Central memory CD8-positive, alpha-beta T cell (primary cell): ENCODE measurements around the gene SEC61G.

Experiments used
- ATAC-seq: fragments of 150-1000 bp; cut with Tn5 transposase; replicated peaks from 2 replicates; pipeline ENCODE4 v1.10.0; 2022; ENCODE audit warnings: mild to moderate bottlenecking, moderate FRiP score, moderate number of reproducible peaks; ENCODE audit not compliant: poor library complexity, severe bottlenecking; ENCODE audit errors: extremely low read depth
- DNase-seq, 2 donors: peaks; one replicate each; pipeline ENCODE4 v3.0.0; 2021; ENCODE audit warnings: low spot score in 2 of 2
- H3K27ac Mint-ChIP-seq: one replicate; pipeline ENCODE4 v1.8.0; 2022; ENCODE audit warnings: low read depth, mild to moderate bottlenecking, moderate library complexity, mixed read lengths
- H3K27me3 Mint-ChIP-seq: one replicate; pipeline ENCODE4 v1.8.0; 2022; ENCODE audit warnings: mixed read lengths
- H3K36me3 Mint-ChIP-seq: one replicate; pipeline ENCODE4 v1.8.0; 2022; ENCODE audit warnings: mild to moderate bottlenecking, moderate library complexity, mixed read lengths; ENCODE audit not compliant: insufficient read depth
- H3K4me1 Mint-ChIP-seq: one replicate; pipeline ENCODE4 v1.8.0; 2022; ENCODE audit warnings: mixed read lengths
- H3K4me3 Mint-ChIP-seq: one replicate; pipeline ENCODE4 v1.8.0; 2022; ENCODE audit warnings: mild to moderate bottlenecking, moderate library complexity, mixed read lengths
- H3K9me3 Mint-ChIP-seq: one replicate; pipeline ENCODE4 v1.8.0; 2022; ENCODE audit warnings: mixed read lengths

Gene SEC61G

GRCh38 chr7:54743580-54743979 lies 15.4 kb downstream of the SEC61G start:
- Mint-ChIP-seq H3K4me1 (peaks cover 15% of the 10 kb centered on the region), H3K4me3 (no peak overlapping the region), H3K27me3 (no peaks in the 10 kb centered on the region), H3K9me3 (no peaks in the 10 kb centered on the region), H3K27ac (no peak overlapping the region), H3K36me3 (peaks cover 4% of the 10 kb centered on the region)
- no peak for DNase-seq
- no peak for ATAC-seq

GRCh38 chr7:54738737-54739136 lies 20.3 kb downstream of the SEC61G start:
- H3K27ac Mint-ChIP-seq = no peak overlapping the region
- ATAC-seq (no peak), DNase-seq (no peak)
- no peak overlapping the region for H3K4me3 Mint-ChIP-seq
- no peaks in the 10 kb centered on the region for H3K36me3 Mint-ChIP-seq
- H3K27me3 Mint-ChIP-seq = peaks cover 15% of the 10 kb centered on the region
- no peaks in the 10 kb centered on the region for H3K4me1 Mint-ChIP-seq
- H3K9me3 Mint-ChIP-seq = peaks cover 5% of the 10 kb centered on the region

GRCh38 chr7:54729107-54729506 lies 29.9 kb downstream of the SEC61G start:
- H3K27ac Mint-ChIP-seq = no peak overlapping the region
- no peaks in the 10 kb centered on the region for H3K36me3 Mint-ChIP-seq
- DNase-seq (no peak), ATAC-seq (no peak)
- no peak overlapping the region for H3K4me3 Mint-ChIP-seq
- H3K9me3 Mint-ChIP-seq = no peaks in the 10 kb centered on the region
- H3K4me1 Mint-ChIP-seq = no peaks in the 10 kb centered on the region
- H3K27me3 Mint-ChIP-seq = no peaks in the 10 kb centered on the region

- DNase-seq (no peak), ATAC-seq (no peak)
- Mint-ChIP-seq H3K9me3 (no peaks in the 10 kb centered on the region), H3K4me3 (no peak overlapping the region), H3K27ac (no peak overlapping the region), H3K36me3 (no peaks in the 10 kb centered on the region), H3K4me1 (no peaks in the 10 kb centered on the region), H3K27me3 (no peaks in the 10 kb centered on the region)
These were observed 30.6 kb downstream of the SEC61G start for GRCh38 chr7:54728411-54728810.

- H3K27ac Mint-ChIP-seq = no peak overlapping the region
- no peaks in the 10 kb centered on the region for H3K9me3 Mint-ChIP-seq
- ATAC-seq = no peak
- no peaks in the 10 kb centered on the region for H3K27me3 Mint-ChIP-seq
- no peak overlapping the region for H3K4me3 Mint-ChIP-seq
- H3K4me1 Mint-ChIP-seq = no peaks in the 10 kb centered on the region
- H3K36me3 Mint-ChIP-seq = no peaks in the 10 kb centered on the region
- DNase-seq = no peak
These were observed 33.8 kb downstream of the SEC61G start for GRCh38 chr7:54725255-54725654.

GRCh38 chr7:54722502-54722901 lies 36.5 kb downstream of the SEC61G start:
- DNase-seq (no peak), ATAC-seq (no peak)
- no peak overlapping the region for H3K27ac Mint-ChIP-seq
- no peaks in the 10 kb centered on the region for H3K4me1 Mint-ChIP-seq
- H3K9me3 Mint-ChIP-seq = no peaks in the 10 kb centered on the region
- H3K36me3 Mint-ChIP-seq = no peaks in the 10 kb centered on the region
- H3K27me3 Mint-ChIP-seq = no peaks in the 10 kb centered on the region
- H3K4me3 Mint-ChIP-seq = no peak overlapping the region

GRCh38 chr7:54722026-54722425 lies 37.0 kb downstream of the SEC61G start:
- H3K27ac Mint-ChIP-seq = no peak overlapping the region
- no peak overlapping the region for H3K4me3 Mint-ChIP-seq
- H3K4me1 Mint-ChIP-seq = no peaks in the 10 kb centered on the region
- no peak for DNase-seq
- ATAC-seq = no peak
- H3K9me3 Mint-ChIP-seq = no peaks in the 10 kb centered on the region
- H3K36me3 Mint-ChIP-seq = no peaks in the 10 kb centered on the region
- no peaks in the 10 kb centered on the region for H3K27me3 Mint-ChIP-seq

- no peak overlapping the region for H3K27ac Mint-ChIP-seq
- H3K9me3 Mint-ChIP-seq = no peaks in the 10 kb centered on the region
- H3K4me3 Mint-ChIP-seq = no peak overlapping the region
- DNase-seq (no peak), ATAC-seq (no peak)
- H3K27me3 Mint-ChIP-seq = no peaks in the 10 kb centered on the region
- no peaks in the 10 kb centered on the region for H3K4me1 Mint-ChIP-seq
- no peaks in the 10 kb centered on the region for H3K36me3 Mint-ChIP-seq
These were observed 39.0 kb downstream of the SEC61G start for GRCh38 chr7:54719974-54720373.

- H3K27me3 Mint-ChIP-seq = no peaks in the 10 kb centered on the region
- DNase-seq = no peak
- ATAC-seq = no peak
- no peaks in the 10 kb centered on the region for H3K36me3 Mint-ChIP-seq
- no peaks in the 10 kb centered on the region for H3K9me3 Mint-ChIP-seq
- H3K4me1 Mint-ChIP-seq = no peaks in the 10 kb centered on the region
- H3K27ac Mint-ChIP-seq = no peak overlapping the region
- H3K4me3 Mint-ChIP-seq = no peak overlapping the region
These were observed 39.6 kb downstream of the SEC61G start for GRCh38 chr7:54719425-54719824.

- Mint-ChIP-seq H3K27ac (no peak overlapping the region), H3K4me1 (no peaks in the 10 kb centered on the region), H3K36me3 (no peaks in the 10 kb centered on the region), H3K9me3 (peaks cover 6% of the 10 kb centered on the region), H3K4me3 (no peak overlapping the region), H3K27me3 (peaks cover 10% of the 10 kb centered on the region)
- ATAC-seq (no peak), DNase-seq (no peak)
These were observed 46.2 kb downstream of the SEC61G start for GRCh38 chr7:54712820-54713219.

- Mint-ChIP-seq H3K4me1 (no peaks in the 10 kb centered on the region), H3K9me3 (peaks cover 6% of the 10 kb centered on the region), H3K27ac (no peak overlapping the region), H3K4me3 (no peak overlapping the region), H3K36me3 (no peaks in the 10 kb centered on the region), H3K27me3 (peaks cover 10% of the 10 kb centered on the region)
- ATAC-seq (no peak), DNase-seq (no peak)
These were observed 47.0 kb downstream of the SEC61G start for GRCh38 chr7:54711900-54712595.

- no peak overlapping the region for H3K27ac Mint-ChIP-seq
- no peaks in the 10 kb centered on the region for H3K4me1 Mint-ChIP-seq
- no peak for DNase-seq
- peaks cover 2% of the 10 kb centered on the region for H3K36me3 Mint-ChIP-seq
- ATAC-seq = no peak
- peaks cover 6% of the 10 kb centered on the region for H3K9me3 Mint-ChIP-seq
- H3K27me3 Mint-ChIP-seq = peaks cover 25% of the 10 kb centered on the region
- H3K4me3 Mint-ChIP-seq = no peak overlapping the region
These were observed 49.7 kb downstream of the SEC61G start for GRCh38 chr7:54709283-54709682.

GRCh38 chr7:54705436-54705835 lies 53.6 kb downstream of the SEC61G start:
- Mint-ChIP-seq H3K27me3 (peaks cover 26% of the 10 kb centered on the region), H3K4me1 (no peaks in the 10 kb centered on the region), H3K36me3 (peaks cover 2% of the 10 kb centered on the region), H3K9me3 (peaks cover 6% of the 10 kb centered on the region), H3K27ac (no peak overlapping the region), H3K4me3 (no peak overlapping the region)
- DNase-seq (no peak), ATAC-seq (no peak)
